ENCODE measurements around the gene PICALM.

Gene PICALM

GRCh38 chr11:86064220-86064803 is 4.6 kb downstream of the PICALM start:
- H3K36me3 ChIP-seq (ENCODE audit: control insufficient read depth in 2 of 2, insufficient read depth in 2 of 2, low read length in 2 of 2): no peaks in the 10 kb centered on the region
- no peaks in the 10 kb centered on the region for H3K27me3 ChIP-seq (ENCODE audit: control insufficient read depth in 1 of 2, insufficient read depth in 2 of 2, low read length in 2 of 2)
- H3K9ac ChIP-seq (ENCODE audit: low read length in 2 of 2): peak overlapping the region in 1 of 2 donors; percentile 1
- no peak overlapping the region for H3K4me3 ChIP-seq (ENCODE audit: low read length in 2 of 2)
- H3K27ac ChIP-seq (ENCODE audit: low read length): no peak overlapping the region
- H3K4me1 ChIP-seq (ENCODE audit: control insufficient read depth, insufficient read depth, low read length): peaks cover 4% of the 10 kb centered on the region
- H3K9me3 ChIP-seq (ENCODE audit: control insufficient read depth in 2 of 2, low read length in 2 of 2): no peaks in the 10 kb centered on the region

- Histone ChIP-seq H3K27me3 (ENCODE audit: control insufficient read depth in 1 of 2, insufficient read depth in 2 of 2, low read length in 2 of 2) (no peaks in the 10 kb centered on the region), H3K9me3 (ENCODE audit: control insufficient read depth in 2 of 2, low read length in 2 of 2) (no peaks in the 10 kb centered on the region), H3K9ac (ENCODE audit: low read length in 2 of 2) (no peak overlapping the region), H3K4me1 (ENCODE audit: control insufficient read depth, insufficient read depth, low read length) (peaks cover 3% of the 10 kb centered on the region), H3K27ac (ENCODE audit: low read length) (no peak overlapping the region), H3K36me3 (ENCODE audit: control insufficient read depth in 2 of 2, insufficient read depth in 2 of 2, low read length in 2 of 2) (no peaks in the 10 kb centered on the region), H3K4me3 (ENCODE audit: low read length in 2 of 2) (peak overlapping the region in 1 of 2 donors; percentile 18)
Measured at GRCh38 chr11:86063536-86063935, 5.3 kb downstream of the PICALM start.

GRCh38 chr11:86062719-86063118 is 6.2 kb downstream of the PICALM start:
- Histone ChIP-seq H3K4me1 (ENCODE audit: control insufficient read depth, insufficient read depth, low read length) (peaks cover 3% of the 10 kb centered on the region), H3K36me3 (ENCODE audit: control insufficient read depth in 2 of 2, insufficient read depth in 2 of 2, low read length in 2 of 2) (no peaks in the 10 kb centered on the region), H3K4me3 (ENCODE audit: low read length in 2 of 2) (no peak overlapping the region), H3K9me3 (ENCODE audit: control insufficient read depth in 2 of 2, low read length in 2 of 2) (no peaks in the 10 kb centered on the region), H3K9ac (ENCODE audit: low read length in 2 of 2) (no peak overlapping the region), H3K27ac (ENCODE audit: low read length) (no peak overlapping the region), H3K27me3 (ENCODE audit: control insufficient read depth in 1 of 2, insufficient read depth in 2 of 2, low read length in 2 of 2) (no peaks in the 10 kb centered on the region)

GRCh38 chr11:86061483-86062205 is 7.2 kb downstream of the PICALM start:
- Histone ChIP-seq H3K4me3 (ENCODE audit: low read length in 2 of 2) (no peak overlapping the region), H3K9ac (ENCODE audit: low read length in 2 of 2) (no peak overlapping the region), H3K9me3 (ENCODE audit: control insufficient read depth in 2 of 2, low read length in 2 of 2) (no peaks in the 10 kb centered on the region)

GRCh38 chr11:86060544-86060943 is 8.3 kb downstream of the PICALM start:
- Histone ChIP-seq H3K9me3 (ENCODE audit: control insufficient read depth in 2 of 2, low read length in 2 of 2) (no peaks in the 10 kb centered on the region), H3K36me3 (ENCODE audit: control insufficient read depth in 2 of 2, insufficient read depth in 2 of 2, low read length in 2 of 2) (no peaks in the 10 kb centered on the region), H3K27ac (ENCODE audit: low read length) (no peak overlapping the region), H3K27me3 (ENCODE audit: control insufficient read depth in 1 of 2, insufficient read depth in 2 of 2, low read length in 2 of 2) (no peaks in the 10 kb centered on the region), H3K4me1 (ENCODE audit: control insufficient read depth, insufficient read depth, low read length) (peaks cover 3% of the 10 kb centered on the region), H3K4me3 (ENCODE audit: low read length in 2 of 2) (no peak overlapping the region), H3K9ac (ENCODE audit: low read length in 2 of 2) (no peak overlapping the region)

More at GRCh38 chr11:86061483-86062205, 7.2 kb downstream of the PICALM start:
- Histone ChIP-seq H3K27me3 (ENCODE audit: control insufficient read depth in 1 of 2, insufficient read depth in 2 of 2, low read length in 2 of 2) (no peaks in the 10 kb centered on the region), H3K36me3 (ENCODE audit: control insufficient read depth in 2 of 2, insufficient read depth in 2 of 2, low read length in 2 of 2) (no peaks in the 10 kb centered on the region), H3K27ac (ENCODE audit: low read length) (no peak overlapping the region), H3K4me1 (ENCODE audit: control insufficient read depth, insufficient read depth, low read length) (peaks cover 3% of the 10 kb centered on the region)

- H3K9ac ChIP-seq (ENCODE audit: low read length in 2 of 2): no peak overlapping the region
- no peaks in the 10 kb centered on the region for H3K27me3 ChIP-seq (ENCODE audit: control insufficient read depth in 1 of 2, insufficient read depth in 2 of 2, low read length in 2 of 2)
- no peaks in the 10 kb centered on the region for H3K36me3 ChIP-seq (ENCODE audit: control insufficient read depth in 2 of 2, insufficient read depth in 2 of 2, low read length in 2 of 2)
- H3K9me3 ChIP-seq (ENCODE audit: control insufficient read depth in 2 of 2, low read length in 2 of 2): no peaks in the 10 kb centered on the region
- H3K4me3 ChIP-seq (ENCODE audit: low read length in 2 of 2): no peak overlapping the region
- H3K27ac ChIP-seq (ENCODE audit: low read length): no peak overlapping the region
- H3K4me1 ChIP-seq (ENCODE audit: control insufficient read depth, insufficient read depth, low read length): peaks cover 4% of the 10 kb centered on the region
Measured at GRCh38 chr11:86058360-86058759, 10.5 kb downstream of the PICALM start.

- Histone ChIP-seq H3K4me3 (ENCODE audit: low read length in 2 of 2) (no peak overlapping the region), H3K27ac (ENCODE audit: low read length) (no peak overlapping the region), H3K9ac (ENCODE audit: low read length in 2 of 2) (no peak overlapping the region), H3K9me3 (ENCODE audit: control insufficient read depth in 2 of 2, low read length in 2 of 2) (no peaks in the 10 kb centered on the region), H3K4me1 (ENCODE audit: control insufficient read depth, insufficient read depth, low read length) (peaks cover 4% of the 10 kb centered on the region), H3K36me3 (ENCODE audit: control insufficient read depth in 2 of 2, insufficient read depth in 2 of 2, low read length in 2 of 2) (no peaks in the 10 kb centered on the region), H3K27me3 (ENCODE audit: control insufficient read depth in 1 of 2, insufficient read depth in 2 of 2, low read length in 2 of 2) (no peaks in the 10 kb centered on the region)
Measured at GRCh38 chr11:86056351-86056854, 12.5 kb downstream of the PICALM start.

GRCh38 chr11:86052693-86053641 is 15.9 kb downstream of the PICALM start:
- Histone ChIP-seq H3K4me3 (ENCODE audit: low read length in 2 of 2) (no peak overlapping the region), H3K27me3 (ENCODE audit: control insufficient read depth in 1 of 2, insufficient read depth in 2 of 2, low read length in 2 of 2) (no peaks in the 10 kb centered on the region), H3K9ac (ENCODE audit: low read length in 2 of 2) (no peak overlapping the region), H3K27ac (ENCODE audit: low read length) (no peak overlapping the region), H3K36me3 (ENCODE audit: control insufficient read depth in 2 of 2, insufficient read depth in 2 of 2, low read length in 2 of 2) (no peaks in the 10 kb centered on the region), H3K4me1 (ENCODE audit: control insufficient read depth, insufficient read depth, low read length) (peaks cover 4% of the 10 kb centered on the region), H3K9me3 (ENCODE audit: control insufficient read depth in 2 of 2, low read length in 2 of 2) (no peaks in the 10 kb centered on the region)

- H3K4me1 ChIP-seq (ENCODE audit: control insufficient read depth, insufficient read depth, low read length): peaks cover 9% of the 10 kb centered on the region
Measured at GRCh38 chr11:86050196-86050709, 18.6 kb downstream of the PICALM start.

GRCh38 chr11:86047275-86047991 is 21.5 kb downstream of the PICALM start:
- Histone ChIP-seq H3K27ac (ENCODE audit: low read length) (no peak overlapping the region), H3K36me3 (ENCODE audit: control insufficient read depth in 2 of 2, insufficient read depth in 2 of 2, low read length in 2 of 2) (no peaks in the 10 kb centered on the region), H3K9ac (ENCODE audit: low read length in 2 of 2) (no peak overlapping the region), H3K4me3 (ENCODE audit: low read length in 2 of 2) (no peak overlapping the region), H3K4me1 (ENCODE audit: control insufficient read depth, insufficient read depth, low read length) (peaks cover 19% of the 10 kb centered on the region), H3K9me3 (ENCODE audit: control insufficient read depth in 2 of 2, low read length in 2 of 2) (no peaks in the 10 kb centered on the region), H3K27me3 (ENCODE audit: control insufficient read depth in 1 of 2, insufficient read depth in 2 of 2, low read length in 2 of 2) (no peaks in the 10 kb centered on the region)

More at GRCh38 chr11:86050196-86050709, 18.6 kb downstream of the PICALM start:
- no peak overlapping the region for H3K9ac ChIP-seq (ENCODE audit: low read length in 2 of 2)
- H3K27ac ChIP-seq (ENCODE audit: low read length): no peak overlapping the region
- H3K9me3 ChIP-seq (ENCODE audit: control insufficient read depth in 2 of 2, low read length in 2 of 2): no peaks in the 10 kb centered on the region
- H3K4me3 ChIP-seq (ENCODE audit: low read length in 2 of 2): no peak overlapping the region
- no peaks in the 10 kb centered on the region for H3K27me3 ChIP-seq (ENCODE audit: control insufficient read depth in 1 of 2, insufficient read depth in 2 of 2, low read length in 2 of 2)
- H3K36me3 ChIP-seq (ENCODE audit: control insufficient read depth in 2 of 2, insufficient read depth in 2 of 2, low read length in 2 of 2): no peaks in the 10 kb centered on the region
